GM23248 (cell line): Measurements from ENCODE around the gene TRMT10C. TPM values are rescaled to one million over a fixed set of nuclear protein-coding genes. Genes with fewer than 3 reads are reported as not detected.

Experiments used
- DNase-seq: peaks from one replicate; pipeline ENCODE4 v3.0.0-alpha.2; 2015
- H2AFZ ChIP-seq: fragments of 200-600 bp; sonication (generic); 2 replicates; pipeline ENCODE4 v1.6.1; 2016; ENCODE audit warnings: antibody characterized with exemption
- H3F3A ChIP-seq: fragments of 200-600 bp; sonication (generic); 2 replicates; pipeline ENCODE4 v1.6.1; 2016; ENCODE audit warnings: mild to moderate bottlenecking, antibody characterized with exemption, mixed run types; ENCODE audit not compliant: insufficient read depth
- H3K27ac ChIP-seq: fragments of 200-600 bp; sonication (generic); 2 replicates; pipeline ENCODE4 v1.5.1; 2016; ENCODE audit warnings: mild to moderate bottlenecking
- H3K27me3 ChIP-seq: fragments of 200-600 bp; sonication (generic); replicated peaks from 2 replicates; pipeline ENCODE4 v1.6.1; 2016; ENCODE audit warnings: mild to moderate bottlenecking; ENCODE audit not compliant: insufficient read depth
- H3K36me3 ChIP-seq: fragments of 200-600 bp; sonication (generic); 2 replicates; pipeline ENCODE4 v1.6.1; 2016; ENCODE audit warnings: low read depth, mild to moderate bottlenecking
- H3K4me1 ChIP-seq: fragments of 200-600 bp; sonication (generic); 2 replicates; pipeline ENCODE4 v1.6.1; 2016; ENCODE audit warnings: mild to moderate bottlenecking; ENCODE audit not compliant: insufficient read depth
- H3K4me2 ChIP-seq: fragments of 200-600 bp; sonication (generic); one replicate; pipeline ENCODE4 v1.6.1; 2016; ENCODE audit warnings: mild to moderate bottlenecking; ENCODE audit not compliant: unreplicated experiment
- H3K4me3 ChIP-seq: fragments of 200-600 bp; sonication (generic); 2 replicates; pipeline ENCODE4 v1.5.1; 2016; ENCODE audit warnings: mild to moderate bottlenecking
- H3K79me2 ChIP-seq: fragments of 200-600 bp; sonication (generic); 2 replicates; pipeline ENCODE4 v1.6.1; 2016; ENCODE audit warnings: mild to moderate bottlenecking; ENCODE audit not compliant: insufficient read depth
- H3K9ac ChIP-seq: fragments of 200-600 bp; sonication (generic); 2 replicates; pipeline ENCODE4 v1.6.1; 2016; ENCODE audit warnings: mild to moderate bottlenecking
- H3K9me2 ChIP-seq: fragments of 200-600 bp; sonication (generic); 2 replicates; pipeline ENCODE4 v1.6.1; 2016; ENCODE audit warnings: mixed run types, mild to moderate bottlenecking, moderate library complexity; ENCODE audit not compliant: insufficient read depth
- H3K9me3 ChIP-seq: fragments of 200-600 bp; sonication (generic); one replicate; pipeline ENCODE4 v1.6.1; 2017; ENCODE audit warnings: low read depth
- H4K20me1 ChIP-seq: fragments of 200-600 bp; sonication (generic); 2 replicates; pipeline ENCODE4 v1.6.0; 2016; ENCODE audit not compliant: insufficient read depth
- EZH2 ChIP-seq: fragments of 200-600 bp; sonication (generic); IDR thresholded peaks from 2 replicates; pipeline ENCODE4 v1.6.1; 2018; ENCODE audit warnings: antibody characterized with exemption, mild to moderate bottlenecking; ENCODE audit not compliant: insufficient read depth, poor library complexity, severe bottlenecking
- EZH2phosphoT487 ChIP-seq: fragments of 200-600 bp; sonication (generic); IDR thresholded peaks from 2 replicates; pipeline ENCODE4 v1.6.1; 2018; ENCODE audit warnings: antibody characterized with exemption, moderate library complexity, mild to moderate bottlenecking, low read depth; ENCODE audit not compliant: insufficient read depth
- WGBS, 2 experiments: methylation state at CpG; one replicate each; pipeline ENCODE4 v1.1.6; 2015 to 2017; ENCODE audit warnings: low lambda C conversion rate in 2 of 2, low coverage in 1 of 2; ENCODE audit errors: missing lambda C conversion rate in 2 of 2; 5-methylcytosine and 5-hydroxymethylcytosine counted together
- in situ Hi-C: fragments of 300-500 bp; cut with MboI; formaldehyde crosslinking; loops from 2 replicates; pipeline ENCODE4 v1.15.0; 2020
- polyA plus RNA-seq: library from polyadenylated mRNA; unstranded; fragments of >200 nt; fragmentation: Nextera tagmentation; extraction: Ambion mirVana; gene quantifications from 2 replicates; pipeline ENCODE4 v1.2.1, GENCODE V29; 2016
- total RNA-seq: library from RNA; depleted of rRNA; stranded (reverse); fragments of >200 nt; shearing (Covaris generic); gene quantifications from 2 replicates; pipeline ENCODE4 v1.2.3, GENCODE V29; 2014; rRNA removed

Gene TRMT10C
- total RNA-seq (20.7 and 22.5 TPM in 2 replicates), polyA plus RNA-seq (28.4 and 33.3 TPM in 2 replicates)

DNA sequence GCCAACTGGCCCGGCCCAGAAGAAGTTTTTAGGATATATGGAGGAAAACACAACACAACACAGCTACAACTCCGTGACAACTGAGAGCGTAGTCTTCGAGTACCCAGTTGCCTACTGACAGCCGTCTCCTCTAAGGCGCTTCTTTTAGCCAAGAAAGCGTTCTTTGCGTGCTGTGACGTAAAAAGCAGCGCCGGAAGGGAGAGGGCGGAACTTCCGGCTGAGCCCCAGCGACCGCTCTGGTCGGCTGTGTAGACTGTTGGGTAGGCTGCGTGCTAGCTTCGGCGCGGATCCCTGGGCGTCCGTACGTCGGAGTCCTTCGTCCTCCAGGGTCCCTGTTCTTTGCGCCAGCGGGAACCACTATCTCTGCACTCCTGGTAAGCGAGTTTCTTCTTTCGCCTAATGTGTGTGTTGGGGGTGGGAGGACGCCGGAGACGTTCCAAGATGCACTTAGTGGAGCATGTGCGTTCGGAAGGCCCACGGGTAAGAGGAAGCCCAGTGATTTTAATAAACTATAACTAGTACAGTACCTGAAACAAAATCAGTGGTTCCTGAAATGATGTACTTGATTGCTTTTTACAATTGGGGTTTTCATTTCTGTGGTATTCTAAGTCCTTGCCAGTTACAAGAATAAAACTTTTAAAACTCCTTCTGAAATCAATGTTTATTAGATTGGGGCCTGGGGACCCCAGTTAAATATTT, at the start of gene TRMT10C:
Gene TRMT10C, plus strand, starts transcription at position 239 of the 699 bp plus-strand sequence. CDS start 2,914 bp downstream, outside the sequence.
- in situ Hi-C loops, result no loop called here
- Histone ChIP-seq H3K4me2 (peak within 1 kb of the TSS; percentile 89), H3K9me2 (no peaks in the 10 kb centered on the region), H3K27me3 (0 out of 2 replicates have a peak, but pooled peaks cover 2% of the 10 kb centered on the region), H3K9me3 (no peaks in the 10 kb centered on the region), H2AFZ (peak within 1 kb of the TSS; percentile 99), H4K20me1 (peaks cover 3% of the 10 kb centered on the region; the same call in 1 of the 2 replicates), H3K36me3 (peaks cover 23% of the 10 kb centered on the region), H3K9ac (peak within 1 kb of the TSS; percentile 92), H3K4me1 (peaks cover 5% of the 10 kb centered on the region), H3K27ac (peak within 1 kb of the TSS; percentile 83), H3K79me2 (peaks cover 51% of the 10 kb centered on the region), H3K4me3 (peak within 1 kb of the TSS; percentile 90), H3F3A (peaks cover 4% of the 10 kb centered on the region; the same call in 1 of the 2 replicates)
- 1% methylated on average over 35 of the region's 35 CpGs for WGBS, 2 experiments
- peak; percentile 97 for DNase-seq
- TF ChIP-seq EZH2 (no peak), EZH2phosphoT487 (no peak)

DNA sequence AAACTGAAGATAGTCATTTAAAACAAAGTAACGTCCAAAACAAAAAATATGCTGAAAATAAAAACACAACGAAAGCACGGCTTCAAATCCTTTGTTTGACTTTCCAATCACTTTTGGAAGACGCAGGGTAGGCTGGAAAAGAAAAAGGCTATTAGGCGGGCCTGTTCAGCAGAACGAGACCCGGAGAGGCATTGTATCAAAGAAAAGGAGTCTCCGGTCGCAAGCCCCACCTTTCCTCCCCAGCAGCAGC, 49.3 kb upstream of the TRMT10C start:
- WGBS, 2 experiments, result 0 to 1% methylated on average over 9 of the region's 9 CpGs
- no peaks in the 10 kb centered on the region for H3K9me3 ChIP-seq
- H3K27ac ChIP-seq, result peak overlapping the region; percentile 84
- no peaks in the 10 kb centered on the region for H3K36me3 ChIP-seq
- H3K9me2 ChIP-seq, result no peaks in the 10 kb centered on the region
- peaks cover 7% of the 10 kb centered on the region for H3F3A ChIP-seq
- peaks cover 14% of the 10 kb centered on the region for H3K4me1 ChIP-seq
- no peak for TF ChIP-seq EZH2
- no peak for TF ChIP-seq EZH2phosphoT487
- H4K20me1 ChIP-seq, result no peaks in the 10 kb centered on the region
- H3K4me2 ChIP-seq, result peak overlapping the region; percentile 96
- H3K4me3 ChIP-seq, result peak overlapping the region; percentile 87
- peak overlapping the region; percentile 90 for H3K9ac ChIP-seq
- peak overlapping the region; percentile 99 for H2AFZ ChIP-seq
- H3K27me3 ChIP-seq, result no peaks in the 10 kb centered on the region
- H3K79me2 ChIP-seq, result peaks cover 32% of the 10 kb centered on the region
- in situ Hi-C loops, result no loop called here
- DNase-seq, result no peak

DNA sequence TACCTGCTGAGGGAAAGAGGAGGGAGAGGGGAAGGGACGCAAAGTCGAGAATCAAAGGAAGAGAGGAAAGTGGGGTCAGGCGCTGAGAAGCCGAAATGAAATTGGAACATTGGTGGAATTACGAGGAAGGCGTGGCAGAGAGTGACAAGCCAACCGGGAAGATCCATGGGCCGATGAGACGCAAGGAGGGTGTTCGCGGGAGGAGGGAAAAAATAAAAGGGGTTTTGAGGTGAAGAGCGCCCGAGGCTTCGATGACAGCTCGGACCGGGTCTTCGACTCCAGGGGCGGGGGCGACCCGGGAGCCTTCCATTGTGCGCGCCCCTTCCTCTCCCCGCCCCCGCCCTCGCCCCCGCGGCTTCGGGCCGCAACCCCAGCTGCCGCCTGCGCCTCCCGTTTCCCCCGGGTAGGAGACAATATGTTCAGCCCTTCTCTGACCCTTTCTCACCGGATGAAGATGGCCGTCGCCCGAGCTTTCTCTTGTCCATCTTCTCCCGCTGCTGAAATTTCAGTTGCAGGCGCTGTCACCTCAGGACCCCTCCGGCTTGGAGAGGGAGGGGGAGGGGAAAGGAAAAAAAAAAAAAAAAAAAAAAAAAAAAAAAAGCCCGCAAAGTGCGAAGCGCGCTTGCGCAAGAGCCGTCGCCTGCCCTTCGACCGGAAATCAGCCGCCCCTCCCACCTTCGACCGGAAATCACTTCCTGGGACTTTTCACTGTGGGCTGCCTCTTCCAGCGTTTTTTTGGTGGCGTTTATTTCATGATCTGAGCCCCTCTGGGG, 48.8 kb upstream of the TRMT10C start, which contains the start of gene SENP7:
Gene SENP7, minus strand, starts transcription at position 567 of the 773 bp plus-strand sequence. Its CDS starts 82 bp downstream, at position 485.
- Histone ChIP-seq H3K27ac (peak within 1 kb of the TSS; percentile 84), H3K79me2 (peaks cover 27% of the 10 kb centered on the region), H2AFZ (peak within 1 kb of the TSS; percentile 99), H3K9me2 (no peaks in the 10 kb centered on the region), H3K27me3 (no peaks in the 10 kb centered on the region), H3K4me2 (peak within 1 kb of the TSS; percentile 96), H3K4me3 (peak within 1 kb of the TSS; percentile 87), H3K9ac (peak within 1 kb of the TSS; percentile 90), H4K20me1 (no peaks in the 10 kb centered on the region), H3F3A (peaks cover 7% of the 10 kb centered on the region), H3K36me3 (no peaks in the 10 kb centered on the region), H3K9me3 (no peaks in the 10 kb centered on the region), H3K4me1 (peaks cover 14% of the 10 kb centered on the region)
- peak; percentile 93 for DNase-seq
- 1% methylated on average over 48 to 54 of the region's 54 CpGs for WGBS, 2 experiments
- TF ChIP-seq EZH2phosphoT487, result no peak
- TF ChIP-seq EZH2, result no peak
- in situ Hi-C loops, result no loop called here

DNA sequence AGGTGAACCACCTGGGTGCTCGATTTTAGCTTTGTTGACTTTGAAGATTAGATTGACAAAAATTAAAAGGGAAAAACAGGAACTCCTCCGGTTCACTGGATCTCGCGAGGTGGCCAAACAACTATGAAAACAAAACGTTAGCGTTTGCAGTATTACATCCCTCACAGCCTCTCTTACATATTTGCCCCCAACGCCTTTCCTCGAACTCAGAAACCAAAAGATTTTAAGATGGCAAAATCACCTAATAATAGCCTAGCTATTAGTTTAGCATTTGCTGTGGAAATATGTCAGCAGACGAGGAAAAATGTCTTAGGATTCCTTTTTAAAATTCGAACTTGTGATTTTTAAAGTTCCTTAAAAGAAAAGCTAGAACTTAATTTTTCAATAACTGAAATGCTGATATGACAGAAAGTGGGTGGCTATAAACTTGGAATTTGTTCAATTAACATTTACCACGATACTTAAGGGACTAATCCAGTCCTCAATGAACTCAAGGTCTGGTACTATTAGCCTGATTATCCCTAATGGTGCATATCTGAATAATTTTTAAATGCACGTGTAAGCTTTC, 48.2 kb upstream of the TRMT10C start:
- Histone ChIP-seq H3K4me1 (peaks cover 14% of the 10 kb centered on the region), H3K36me3 (no peaks in the 10 kb centered on the region), H3K9me3 (no peaks in the 10 kb centered on the region), H3K27me3 (no peaks in the 10 kb centered on the region), H3K27ac (peak overlapping the region; percentile 84), H4K20me1 (no peaks in the 10 kb centered on the region), H3K79me2 (peaks cover 24% of the 10 kb centered on the region), H3K9me2 (no peaks in the 10 kb centered on the region), H2AFZ (peak overlapping the region; percentile 99), H3K9ac (peak overlapping the region; percentile 90), H3F3A (peaks cover 7% of the 10 kb centered on the region), H3K4me3 (peak overlapping the region; percentile 87), H3K4me2 (peak overlapping the region; percentile 96)
- in situ Hi-C loops, result no loop called here
- 5 to 7% methylated on average over 12 of the region's 12 CpGs for WGBS, 2 experiments
- TF ChIP-seq EZH2 (no peak), EZH2phosphoT487 (no peak)
- DNase-seq, result peak; percentile 88
